WTC11 (cell line): ENCODE measurements around the gene KCNMA1.

Experiments
- ATF3 ChIP-seq: sonication (generic); formaldehyde crosslinking; conservative IDR thresholded peaks from 2 replicates; pipeline ENCODE4 v1.8.1; 2022; ENCODE audit warnings: mild to moderate bottlenecking, missing genetic modification reagents
- CREB1 ChIP-seq: sonication (generic); formaldehyde crosslinking; IDR thresholded peaks from 2 replicates; pipeline ENCODE4 v1.8.0; 2023; ENCODE audit warnings: mild to moderate bottlenecking, missing genetic modification reagents
- CTCF ChIP-seq: fragments of 200-600 bp; IDR thresholded peaks from 2 replicates; pipeline ENCODE4 v1.8.0; 2022; ENCODE audit warnings: antibody characterized with exemption
- KAT7 ChIP-seq: sonication (generic); formaldehyde crosslinking; IDR thresholded peaks from 2 replicates; pipeline ENCODE4 v1.8.1; 2023; ENCODE audit warnings: missing genetic modification reagents, mild to moderate bottlenecking, borderline replicate concordance
- MAX ChIP-seq: sonication (generic); formaldehyde crosslinking; IDR thresholded peaks from 2 replicates; pipeline ENCODE4 v1.8.0; 2022; ENCODE audit warnings: mild to moderate bottlenecking, missing genetic modification reagents
- NFE2L1 ChIP-seq: sonication (generic); formaldehyde crosslinking; IDR thresholded peaks from 2 replicates; pipeline ENCODE4 v1.8.1; 2023; ENCODE audit warnings: missing genetic modification reagents
- PREB ChIP-seq: sonication (generic); formaldehyde crosslinking; IDR thresholded peaks from 2 replicates; pipeline ENCODE4 v1.8.1; 2022; ENCODE audit warnings: mild to moderate bottlenecking, missing genetic modification reagents, moderate library complexity, borderline replicate concordance
- PRRX2 ChIP-seq: fragments of 250-450 bp; sonication (Bioruptor Pico); IDR thresholded peaks from 2 replicates; pipeline ENCODE4 v1.8.0; 2021; ENCODE audit warnings: mild to moderate bottlenecking
- SMAD3 ChIP-seq: sonication (generic); formaldehyde crosslinking; IDR thresholded peaks from 2 replicates; pipeline ENCODE4 v1.8.0; 2022; ENCODE audit warnings: missing genetic modification reagents, mild to moderate bottlenecking, borderline replicate concordance
- SP1 ChIP-seq: sonication (generic); formaldehyde crosslinking; conservative IDR thresholded peaks from 2 replicates; pipeline ENCODE4 v1.8.1; 2022; ENCODE audit warnings: missing genetic modification reagents
- ZNF232 ChIP-seq: sonication (generic); formaldehyde crosslinking; IDR thresholded peaks from 2 replicates; pipeline ENCODE4 v1.8.0; 2022; ENCODE audit warnings: mild to moderate bottlenecking, missing genetic modification reagents
- ZNF512 ChIP-seq: sonication (generic); formaldehyde crosslinking; IDR thresholded peaks from 2 replicates; pipeline ENCODE4 v1.8.1; 2022; ENCODE audit warnings: missing genetic modification reagents, borderline replicate concordance
- TF ChIP-seq, protein P1 (sequence below): sonication (generic); formaldehyde crosslinking; IDR thresholded peaks from 2 replicates; pipeline ENCODE4 v1.8.1; 2022; ENCODE audit warnings: low read depth, missing genetic modification reagents, borderline replicate concordance

DNA sequence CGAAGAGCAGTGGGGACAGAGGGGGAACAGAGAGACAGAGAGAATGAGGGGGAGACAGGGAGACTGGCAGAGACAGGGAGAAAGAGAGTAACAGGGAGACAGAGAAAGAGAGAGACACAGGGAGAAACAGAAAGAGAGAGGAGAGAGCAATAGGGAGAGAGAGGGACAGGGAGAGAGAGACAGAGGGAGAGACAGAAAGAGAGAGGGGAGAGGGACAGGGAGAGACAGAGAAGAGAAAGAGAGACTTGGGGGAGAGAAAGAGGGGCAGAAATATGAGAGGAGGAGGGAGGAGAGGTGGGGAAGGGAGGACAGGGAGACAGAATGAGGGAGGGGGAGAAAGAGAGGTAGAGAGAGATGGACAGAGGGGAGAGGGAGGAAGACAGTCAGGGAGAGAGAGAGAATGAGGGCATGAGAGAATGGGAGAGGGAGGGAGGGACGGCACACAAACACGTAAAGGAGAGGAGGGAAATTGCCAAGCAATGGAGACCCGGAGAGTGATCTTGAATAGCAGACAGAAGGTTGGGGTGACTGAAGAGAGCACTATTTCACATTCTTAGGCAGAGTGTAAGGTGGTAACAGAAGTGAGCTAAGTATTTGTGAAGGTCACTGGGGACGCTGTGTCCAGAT, 33.3 kb upstream of the KCNMA1 start:
- TF ChIP-seq CTCF = no peak
- no peak for TF ChIP-seq SP1 (CRISPR knock-in tag)
- no peak for TF ChIP-seq ZNF512 (CRISPR knock-in tag)
- no peak for TF ChIP-seq CREB1 (CRISPR knock-in tag)
- TF ChIP-seq ZNF232 (CRISPR knock-in tag) = no peak
- TF ChIP-seq NFE2L1 (CRISPR knock-in tag) = no peak
- TF ChIP-seq ATF3 (CRISPR knock-in tag) = no peak
- TF ChIP-seq PRRX2 (CRISPR knock-in tag) = no peak
- TF ChIP-seq KAT7 (CRISPR knock-in tag) = no peak
- TF ChIP-seq SMAD3 = no peak
- TF ChIP-seq, protein P1, sequence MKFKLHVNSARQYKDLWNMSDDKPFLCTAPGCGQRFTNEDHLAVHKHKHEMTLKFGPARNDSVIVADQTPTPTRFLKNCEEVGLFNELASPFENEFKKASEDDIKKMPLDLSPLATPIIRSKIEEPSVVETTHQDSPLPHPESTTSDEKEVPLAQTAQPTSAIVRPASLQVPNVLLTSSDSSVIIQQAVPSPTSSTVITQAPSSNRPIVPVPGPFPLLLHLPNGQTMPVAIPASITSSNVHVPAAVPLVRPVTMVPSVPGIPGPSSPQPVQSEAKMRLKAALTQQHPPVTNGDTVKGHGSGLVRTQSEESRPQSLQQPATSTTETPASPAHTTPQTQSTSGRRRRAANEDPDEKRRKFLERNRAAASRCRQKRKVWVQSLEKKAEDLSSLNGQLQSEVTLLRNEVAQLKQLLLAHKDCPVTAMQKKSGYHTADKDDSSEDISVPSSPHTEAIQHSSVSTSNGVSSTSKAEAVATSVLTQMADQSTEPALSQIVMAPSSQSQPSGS (CRISPR knock-in tag) = no peak
- TF ChIP-seq MAX = no peak
- no peak for TF ChIP-seq PREB (CRISPR knock-in tag)
